ENCODE data around the gene GLRA1.

GLRA1 gene

DNA sequence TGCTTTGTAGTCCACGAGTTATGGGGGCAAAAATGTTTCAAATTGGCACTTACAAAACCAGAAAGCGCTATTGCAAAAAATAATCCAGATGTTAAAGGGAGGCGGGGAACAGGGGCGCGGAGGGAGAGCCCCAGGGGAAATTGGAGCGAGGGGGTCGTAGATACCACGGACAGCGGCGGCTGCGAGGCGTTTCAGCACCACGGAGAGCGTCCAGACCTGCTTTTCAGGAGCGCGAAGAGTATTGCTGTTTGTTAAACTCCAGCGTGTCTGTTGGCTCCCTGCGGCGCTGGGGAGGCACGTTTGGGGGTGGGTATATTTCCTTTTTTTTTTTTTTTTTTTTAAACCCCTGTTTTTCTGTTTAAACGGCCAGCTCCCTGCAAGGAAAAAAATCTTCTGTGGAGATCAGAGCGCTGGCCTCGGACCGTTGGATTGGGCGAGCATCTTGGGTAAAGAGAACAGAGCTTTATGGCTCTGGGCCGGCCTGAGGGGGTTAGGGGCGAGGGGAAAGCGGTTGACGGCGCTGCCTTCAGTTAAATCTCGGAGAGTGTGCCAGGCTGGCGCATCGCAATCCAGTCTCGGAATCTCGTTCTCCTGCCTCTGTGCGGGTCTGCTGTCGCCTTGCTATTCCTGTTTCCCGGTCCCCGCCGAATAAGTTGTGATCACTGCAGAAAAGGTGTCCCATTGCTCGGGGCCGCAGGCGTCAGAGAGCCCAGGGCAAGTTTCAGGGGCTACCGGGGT, at the start of gene GLRA1:
TSS of gene GLRA1 (minus strand) at position 288 of the 738 bp plus-strand sequence. CDS start 302 bp downstream, outside the sequence.
- DNase-seq: peak; percentile 71

DNA sequence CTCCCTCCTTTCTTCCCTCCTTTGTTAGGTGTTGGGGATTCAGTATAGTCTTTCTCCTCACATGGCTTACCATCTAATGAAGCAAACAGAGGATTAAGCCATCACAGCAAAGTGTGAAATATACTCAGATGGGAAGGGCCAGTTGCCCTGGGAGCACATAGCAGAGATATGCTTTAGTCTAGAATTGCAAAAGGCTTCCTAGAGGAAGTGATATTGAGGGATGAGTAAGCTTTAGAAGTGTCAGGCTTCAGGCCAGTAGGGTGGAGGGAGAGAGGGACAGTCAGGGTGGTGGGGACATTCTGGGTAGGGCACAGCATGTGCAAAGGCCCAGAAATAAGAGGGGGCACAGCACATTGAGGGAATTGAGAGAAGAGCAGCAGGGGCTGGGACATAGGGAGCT, 46.2 kb upstream of the GLRA1 start:
- DNase-seq: no peak

DNA sequence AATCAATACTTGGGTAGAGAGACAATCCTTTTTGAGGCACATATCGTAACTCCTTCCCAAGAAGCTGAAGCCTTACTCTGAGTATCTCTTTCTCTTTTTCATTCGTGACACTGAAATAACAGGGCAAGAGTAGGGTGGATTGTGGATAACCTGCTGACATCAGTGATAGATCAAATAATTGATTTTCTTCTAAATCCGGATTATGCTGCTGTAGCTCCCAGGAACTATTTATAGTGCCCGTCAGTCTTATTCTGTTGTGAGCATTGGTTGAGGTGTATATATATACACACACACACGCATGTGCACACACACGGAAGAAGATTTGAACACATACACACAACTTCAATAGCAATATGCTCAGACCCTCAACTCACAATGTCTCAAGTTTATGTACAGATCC, 43.2 kb upstream of the GLRA1 start:
- DNase-seq: no peak

DNA sequence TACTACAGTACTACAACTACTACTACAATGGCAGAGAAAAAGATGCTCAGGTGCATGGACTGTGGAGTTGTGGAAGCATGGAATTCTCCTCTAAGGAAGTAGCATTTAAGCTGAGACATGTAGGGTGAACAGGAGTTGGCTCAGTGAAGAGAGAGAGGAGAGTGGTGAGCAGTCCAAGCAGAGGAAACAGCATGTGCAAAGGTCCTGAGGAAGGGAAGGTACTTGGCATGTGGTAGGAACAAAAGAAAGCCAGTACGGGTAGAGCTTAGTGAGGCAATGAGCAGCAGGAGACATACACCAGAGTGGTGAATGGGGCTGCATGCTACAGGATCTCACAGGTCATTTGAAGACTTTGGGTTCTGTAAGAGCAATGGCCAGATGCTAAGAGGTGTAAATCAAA, 41.4 kb upstream of the GLRA1 start:
- no peak for DNase-seq

DNA sequence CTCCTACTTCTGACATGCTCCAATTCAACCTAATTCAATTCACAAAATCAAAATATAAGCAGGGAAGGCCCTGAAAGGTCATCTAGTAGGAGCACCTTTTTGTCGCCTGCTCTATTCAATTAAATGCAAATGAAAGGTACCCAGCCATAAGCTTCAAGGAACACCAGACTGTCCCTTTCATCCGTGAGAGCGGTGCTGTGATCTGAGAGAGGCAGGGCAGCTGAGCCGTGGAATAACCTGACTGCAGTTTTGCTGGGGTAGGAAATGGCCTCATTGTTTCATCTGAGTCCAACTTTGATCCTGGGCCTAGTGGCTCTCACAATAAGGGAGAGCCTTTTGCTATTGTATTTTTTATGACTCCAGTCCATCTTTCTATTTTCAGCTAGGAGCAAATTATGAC, 39.8 kb upstream of the GLRA1 start:
- DNase-seq: no peak

DNA sequence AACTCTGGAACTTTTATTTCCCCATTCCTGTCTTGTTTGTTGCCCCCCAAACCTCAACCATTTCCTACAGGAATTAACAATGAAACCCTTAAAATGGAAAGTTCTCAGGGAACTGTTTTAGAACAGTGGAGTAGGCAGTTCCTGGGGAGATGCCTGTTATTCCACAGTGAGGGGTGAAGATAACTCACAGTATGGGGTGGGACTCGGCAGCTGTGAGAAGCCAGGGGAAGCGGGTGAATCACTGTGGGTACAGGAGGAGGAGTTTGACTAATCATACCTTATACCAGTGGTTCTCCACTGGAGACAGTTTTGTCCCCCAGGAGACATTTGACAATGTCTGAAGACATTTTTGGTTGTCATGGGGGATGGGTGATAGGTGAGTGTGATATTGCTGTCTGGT, 36.9 kb upstream of the GLRA1 start:
- no peak for DNase-seq

DNA sequence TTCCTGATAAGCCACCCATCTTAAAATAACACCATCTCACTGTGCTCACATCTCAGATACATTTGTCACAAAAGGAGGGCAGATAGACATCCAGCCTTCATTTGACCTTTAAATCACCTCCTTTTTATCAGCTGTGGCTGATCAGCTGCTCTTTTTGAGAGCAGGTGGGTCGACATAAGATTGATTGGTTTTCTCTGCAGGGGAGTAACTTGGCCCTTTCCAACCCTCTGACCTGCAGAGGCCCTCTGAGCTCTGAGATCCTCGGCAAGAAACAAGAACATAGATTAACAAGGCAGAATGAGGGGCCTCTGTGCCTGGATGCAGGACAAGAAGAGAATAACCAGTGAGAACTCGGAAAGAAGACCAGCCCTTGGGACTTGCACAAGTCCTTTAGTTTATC, 33.5 kb upstream of the GLRA1 start:
- no peak for DNase-seq

DNA sequence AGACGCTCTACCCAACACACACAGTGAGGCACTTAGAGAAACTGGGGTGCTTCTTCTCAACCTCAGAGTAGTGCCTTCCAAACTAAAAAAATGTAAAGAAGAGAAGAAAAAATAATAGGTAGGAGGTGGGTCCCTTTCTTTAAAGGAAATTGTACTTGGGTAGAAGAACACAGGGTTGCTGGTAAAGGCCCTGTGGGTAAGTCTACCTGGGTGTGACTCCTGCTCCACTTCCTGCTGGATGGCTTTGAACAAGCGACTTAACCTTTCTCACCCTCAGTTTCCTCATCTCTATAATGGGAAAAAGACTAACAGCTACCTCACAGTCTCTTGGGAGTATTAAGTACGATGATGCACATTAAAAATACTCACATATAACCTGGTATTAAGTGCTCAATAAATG, 32.1 kb upstream of the GLRA1 start:
- no peak for DNase-seq

DNA sequence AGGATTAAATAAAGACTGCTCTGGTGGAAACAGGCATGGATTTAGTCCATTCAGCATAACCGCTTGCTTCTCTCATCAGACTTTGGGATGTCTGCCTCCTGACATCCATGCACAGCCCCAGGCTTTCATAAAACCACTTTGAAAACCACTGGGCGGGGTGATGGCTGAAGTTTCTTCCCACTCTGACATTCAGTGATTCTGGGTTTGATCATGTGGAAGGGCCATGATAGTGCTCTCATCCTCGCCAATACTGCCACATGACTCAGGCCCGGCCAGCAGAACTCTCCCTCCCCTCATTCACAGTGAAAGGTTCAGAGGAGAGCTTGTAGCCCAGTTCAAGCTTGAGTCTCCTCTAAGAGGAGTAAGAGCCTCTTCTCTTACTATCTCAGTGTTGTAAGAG, 29.6 kb upstream of the GLRA1 start:
- DNase-seq: no peak

DNA sequence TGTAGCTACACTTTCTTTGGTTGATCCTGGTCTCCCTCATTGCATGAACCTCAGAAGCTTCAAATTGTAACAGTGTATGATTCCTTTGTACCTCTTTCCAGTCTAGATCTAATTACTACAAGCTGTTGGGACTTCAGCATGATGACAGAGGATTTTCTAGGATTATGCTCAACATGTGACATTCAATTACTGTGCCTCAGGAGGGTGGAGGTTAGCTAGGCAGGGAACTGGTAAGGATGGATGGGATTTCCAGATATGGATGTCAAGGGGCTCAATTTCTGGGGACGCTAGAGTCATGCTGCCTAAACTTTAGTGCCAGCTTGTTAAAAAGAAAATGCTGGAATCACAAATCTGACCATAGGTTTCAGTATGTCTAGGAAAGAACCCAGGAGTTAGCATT, 29.2 kb upstream of the GLRA1 start:
- no peak for DNase-seq

DNA sequence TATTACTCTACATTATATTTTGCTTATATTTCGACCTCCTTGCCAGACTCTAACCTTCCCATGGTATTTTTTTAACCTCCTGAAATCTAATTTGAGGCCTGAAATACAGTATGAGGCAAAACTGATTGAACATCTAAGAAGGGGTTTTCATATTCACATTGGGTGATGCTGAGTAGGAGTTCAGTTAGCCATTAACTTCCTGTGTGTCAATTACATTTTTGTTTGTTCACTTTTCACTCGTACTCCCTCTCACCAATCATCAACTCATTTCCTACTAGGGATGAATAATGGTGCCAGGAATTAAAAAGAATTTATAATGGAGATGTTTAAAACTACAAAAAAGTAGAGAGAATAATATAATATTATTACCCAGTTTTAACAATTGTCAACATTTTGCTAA, 27.6 kb upstream of the GLRA1 start:
- DNase-seq: no peak

DNA sequence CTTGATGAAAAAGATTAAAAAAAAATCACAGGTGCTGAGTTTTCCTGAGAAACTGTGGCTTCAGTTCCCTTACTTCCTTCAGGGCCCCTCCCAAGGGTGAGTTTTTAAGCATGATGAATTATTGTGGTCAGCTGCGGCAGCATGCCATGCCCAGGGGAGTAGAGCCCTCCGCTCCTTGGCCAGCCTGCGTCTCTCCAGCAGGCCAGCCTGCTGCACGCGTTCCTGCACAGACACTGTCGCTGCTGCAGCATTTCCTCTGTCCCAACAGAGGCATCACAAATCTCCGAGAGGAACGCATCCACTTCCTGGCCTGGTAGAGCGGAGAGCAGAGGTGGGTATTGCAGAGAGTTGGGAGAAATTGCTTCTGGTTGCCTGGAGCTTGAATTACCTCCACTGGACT, 26.1 kb upstream of the GLRA1 start:
- no peak for DNase-seq

DNA sequence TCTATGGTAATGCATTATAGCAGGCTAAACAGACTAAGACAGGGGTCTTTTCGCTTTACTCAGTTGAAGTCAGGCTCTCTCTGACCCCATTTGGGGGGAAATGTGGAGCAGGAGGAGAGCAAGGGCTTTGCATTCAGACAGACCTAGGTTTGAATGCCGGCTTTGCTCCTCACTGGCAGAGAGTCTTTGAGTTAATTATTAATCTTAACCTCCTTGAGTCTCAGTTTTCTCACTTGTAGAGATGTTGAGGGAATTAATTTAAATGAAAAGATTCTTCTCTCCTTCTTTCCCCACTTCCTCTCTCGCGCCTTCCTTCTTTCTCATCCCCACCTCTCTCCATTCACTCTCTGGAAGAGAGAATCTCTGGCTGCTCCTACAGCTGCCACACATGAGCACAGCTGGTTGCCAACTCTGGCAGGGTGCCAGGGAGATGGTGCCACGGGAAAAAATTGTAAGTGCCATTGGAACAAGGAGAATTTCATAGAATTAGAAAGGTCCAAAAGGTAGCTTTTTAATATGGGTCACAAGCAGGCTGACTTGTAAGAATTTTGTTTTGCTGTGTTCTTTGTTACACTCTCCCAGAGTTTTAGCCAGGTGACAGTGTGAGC, 25.2 kb upstream of the GLRA1 start:
- no peak for DNase-seq

DNA sequence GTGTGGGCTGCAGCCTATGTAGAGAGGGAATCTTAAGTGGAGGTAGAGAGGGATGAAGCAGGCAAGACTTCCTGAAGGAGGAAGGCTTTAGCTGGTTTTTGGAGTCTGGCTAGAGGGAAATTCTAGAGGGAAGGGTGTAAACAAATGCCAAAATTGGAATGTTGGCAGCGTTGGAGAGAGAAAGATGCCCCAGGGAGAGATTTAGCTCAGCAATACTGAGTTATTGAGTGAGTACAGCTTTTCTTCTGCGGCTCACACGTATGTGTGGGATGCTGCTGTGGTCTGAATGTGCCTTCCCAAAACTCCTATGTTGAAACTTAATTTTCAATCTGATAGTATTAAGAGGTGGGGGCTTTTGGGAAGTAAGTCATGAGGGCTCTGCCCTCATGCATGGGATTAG, 24.5 kb upstream of the GLRA1 start:
- DNase-seq: no peak

DNA sequence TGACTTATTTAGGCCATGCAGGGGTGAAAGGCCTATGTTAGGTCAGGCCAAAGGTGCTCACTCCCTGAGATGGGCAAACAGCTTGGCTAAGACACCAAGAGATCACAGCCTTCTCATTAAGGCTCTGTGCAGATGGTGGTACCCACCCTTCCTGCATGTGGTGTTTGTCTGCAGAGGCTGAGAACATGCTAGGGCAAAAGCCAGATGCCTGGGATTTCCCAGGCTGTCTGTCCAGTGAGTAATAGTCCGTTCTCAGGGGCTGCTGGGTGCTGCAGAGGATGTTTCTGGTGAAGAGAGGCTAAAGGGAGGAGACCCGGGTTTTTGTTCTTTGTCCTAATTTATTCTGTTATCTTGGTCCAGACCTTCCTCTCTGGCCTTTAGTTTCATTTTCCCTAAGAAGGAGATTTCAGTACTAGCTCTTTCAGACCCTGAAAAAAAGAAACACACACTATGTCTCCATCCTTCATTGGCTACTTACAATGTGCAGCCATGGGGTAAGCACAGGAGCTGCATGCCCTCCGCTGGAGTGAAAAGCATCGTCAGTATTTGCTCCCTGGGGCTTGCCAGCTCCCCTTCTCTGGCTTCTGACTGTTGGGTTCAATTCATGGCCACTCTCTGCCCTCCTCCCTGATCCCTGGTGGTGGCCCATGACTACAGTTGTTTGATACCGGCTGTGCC, 23.4 kb upstream of the GLRA1 start:
- DNase-seq: no peak

DNA sequence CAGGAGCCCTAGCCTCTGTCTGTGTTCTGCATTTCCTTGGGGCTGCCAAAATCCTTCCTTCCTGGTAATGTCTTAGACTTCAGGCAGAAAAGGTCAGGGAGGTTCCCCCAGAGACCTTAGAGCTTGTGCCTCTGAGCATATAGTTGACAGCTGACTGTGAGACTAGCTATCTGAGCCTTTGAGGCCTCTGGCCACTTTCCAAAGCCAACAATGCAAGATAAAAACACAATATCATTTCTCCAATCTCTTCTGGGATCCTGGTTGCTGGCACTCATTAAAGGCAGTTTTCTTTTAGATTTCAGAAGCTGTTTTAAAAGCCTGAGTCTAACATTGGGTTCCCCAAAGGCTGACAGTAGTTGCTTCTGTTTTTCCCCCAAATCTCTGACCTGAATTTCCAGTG, 13.2 kb upstream of the GLRA1 start:
- DNase-seq: no peak

DNA sequence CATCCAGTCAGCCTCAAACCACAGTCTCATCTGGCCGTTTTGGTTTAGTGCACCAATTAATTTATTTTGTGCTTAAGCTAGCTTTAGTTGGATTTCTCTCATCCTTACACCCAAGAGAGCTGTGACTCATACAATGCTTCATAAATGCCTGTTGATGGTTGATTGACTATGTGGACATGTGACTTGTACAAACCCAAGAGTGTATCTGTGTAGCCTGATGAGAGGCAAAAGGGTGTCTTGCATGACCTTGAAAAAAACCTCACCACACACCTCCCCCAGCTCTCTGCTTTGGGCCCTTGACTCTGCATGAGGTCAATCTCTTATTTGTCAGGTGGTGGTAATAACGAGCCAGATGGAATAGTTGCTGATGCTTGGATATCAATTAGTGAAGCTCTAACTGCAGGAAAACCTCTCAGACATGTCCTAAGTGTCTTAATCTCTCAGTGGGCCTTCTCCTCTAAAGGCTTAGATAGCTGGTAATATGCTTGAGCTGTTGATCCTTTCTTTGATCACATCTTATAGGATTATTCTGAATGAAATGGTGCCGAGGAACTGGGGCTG, 10.6 kb upstream of the GLRA1 start:
- no peak for DNase-seq

DNA sequence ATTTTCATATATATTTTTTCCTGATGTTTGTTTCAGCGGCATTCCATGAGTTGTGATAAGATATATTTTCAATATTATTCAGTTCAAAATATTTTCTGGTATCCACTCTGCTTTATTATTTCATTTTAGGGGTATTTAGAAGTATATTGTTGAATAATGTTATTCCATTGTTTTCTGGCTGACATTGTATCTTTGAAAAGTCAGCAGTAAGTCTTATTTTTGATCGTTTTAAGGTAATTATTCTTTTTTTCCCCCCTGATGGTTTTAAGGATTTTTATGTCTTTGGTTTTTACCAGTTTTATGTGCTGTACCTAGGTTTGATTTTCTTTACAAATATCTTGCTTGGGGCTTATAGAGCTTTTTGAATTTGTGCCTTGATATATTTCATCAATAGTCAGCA, 6.6 kb upstream of the GLRA1 start:
- DNase-seq: no peak

DNA sequence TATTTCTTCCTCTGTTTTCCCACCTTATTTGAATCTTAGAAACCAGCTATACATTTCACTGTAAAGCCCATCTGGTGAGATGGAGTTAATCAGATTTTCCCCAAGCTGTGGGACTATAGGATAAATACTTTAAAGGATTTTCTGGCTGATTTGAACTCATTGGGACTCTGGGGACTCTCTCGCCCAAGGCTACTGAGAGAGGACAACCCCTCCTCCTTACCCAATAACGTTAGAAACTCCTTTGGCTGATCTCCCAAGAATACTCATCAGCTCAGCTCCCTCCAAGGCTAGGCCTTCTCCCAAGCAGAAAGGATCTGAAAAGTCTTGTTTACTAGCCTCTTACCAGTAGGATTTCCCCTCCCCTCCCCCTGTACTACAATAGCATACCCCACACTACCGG, 1.5 kb upstream of the GLRA1 start:
- DNase-seq: no peak

DNA sequence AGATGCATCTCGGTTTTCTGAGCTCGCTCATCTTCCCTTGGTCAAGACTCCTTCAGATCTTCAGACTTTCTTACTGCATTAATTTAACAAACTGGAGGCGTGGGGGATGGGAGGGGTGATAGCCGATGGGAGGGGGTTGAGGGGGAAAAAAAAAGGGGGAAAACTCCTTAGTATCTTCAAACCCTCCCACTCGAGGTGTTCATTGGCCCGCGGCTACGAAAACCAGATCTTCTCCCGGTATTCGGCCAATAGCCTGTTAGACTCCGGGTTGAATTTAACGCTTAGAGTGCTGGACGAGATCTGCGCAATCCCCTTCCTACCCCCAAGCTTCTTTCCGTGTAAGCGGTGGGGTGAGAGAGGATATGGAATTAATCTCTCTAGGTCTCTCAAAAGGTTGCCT, 689 bp upstream of the GLRA1 start:
- DNase-seq: no peak

DNA sequence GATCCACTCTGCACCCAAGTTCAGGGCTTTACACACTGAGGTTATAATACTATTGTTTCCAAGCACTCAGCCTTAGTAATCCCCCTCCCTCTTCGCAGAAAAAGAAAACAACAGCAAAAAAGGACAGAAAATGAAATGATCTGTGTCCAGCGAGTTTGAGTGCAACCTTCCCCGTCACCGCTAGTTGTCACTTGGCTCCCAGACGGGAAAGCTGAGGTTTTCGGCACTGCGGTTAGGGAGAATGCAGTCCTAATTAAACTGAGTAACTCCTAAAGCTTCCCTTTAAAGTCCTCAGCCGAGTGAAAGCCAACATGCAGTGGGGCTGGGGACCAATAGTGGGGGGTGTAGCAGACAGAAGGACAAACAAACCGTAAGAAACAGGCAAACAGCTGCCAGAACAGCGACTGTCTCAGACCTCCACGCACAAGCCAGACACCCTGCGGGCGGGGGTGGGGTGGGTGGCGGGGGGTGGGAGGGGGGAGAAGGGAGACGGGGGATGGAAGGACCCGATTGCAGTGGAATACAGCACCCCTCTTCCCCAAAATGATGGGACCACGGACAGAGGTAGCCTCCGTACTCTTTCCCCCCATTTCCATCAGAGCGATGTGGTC, 680 bp downstream of the GLRA1 start:
- no peak for DNase-seq

DNA sequence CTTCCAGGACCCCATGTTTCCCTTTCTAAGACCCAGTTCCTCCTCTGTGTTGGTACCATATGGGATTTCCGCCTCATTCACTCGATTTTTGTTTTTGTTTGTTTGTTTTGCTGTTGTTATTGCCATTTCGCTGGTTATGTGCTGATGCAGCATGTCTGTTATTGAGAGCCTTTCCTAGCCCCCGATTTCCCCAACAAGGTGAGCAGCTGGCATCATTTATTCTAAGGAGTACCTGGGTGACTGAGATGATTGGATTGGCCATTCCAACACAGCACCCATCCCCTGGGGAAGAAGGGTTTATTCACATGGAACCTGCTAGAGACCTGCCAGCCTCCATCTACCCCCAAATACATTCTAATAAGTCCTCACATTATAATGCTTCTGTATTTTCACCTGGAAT, 2.7 kb downstream of the GLRA1 start:
- no peak for DNase-seq

DNA sequence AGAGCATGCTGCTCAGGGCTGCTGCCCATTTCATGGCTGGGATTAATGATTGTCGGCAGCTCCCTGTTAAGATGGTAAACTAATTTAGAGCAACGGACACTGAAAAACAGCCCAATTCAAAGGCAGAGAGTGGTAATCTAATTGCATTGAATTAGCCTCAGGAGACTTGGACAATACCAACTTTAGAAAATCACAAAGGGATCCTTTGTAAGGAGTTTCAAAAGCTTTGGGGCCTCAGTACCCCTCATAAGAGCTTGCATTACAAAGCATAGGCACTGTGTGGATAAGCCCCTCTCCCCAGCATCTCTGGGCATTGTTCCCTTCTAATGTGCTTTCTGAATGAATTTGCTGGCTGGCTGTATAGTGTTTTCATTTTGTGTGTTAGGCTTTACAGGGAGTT, 6.7 kb downstream of the GLRA1 start:
- DNase-seq: no peak

DNA sequence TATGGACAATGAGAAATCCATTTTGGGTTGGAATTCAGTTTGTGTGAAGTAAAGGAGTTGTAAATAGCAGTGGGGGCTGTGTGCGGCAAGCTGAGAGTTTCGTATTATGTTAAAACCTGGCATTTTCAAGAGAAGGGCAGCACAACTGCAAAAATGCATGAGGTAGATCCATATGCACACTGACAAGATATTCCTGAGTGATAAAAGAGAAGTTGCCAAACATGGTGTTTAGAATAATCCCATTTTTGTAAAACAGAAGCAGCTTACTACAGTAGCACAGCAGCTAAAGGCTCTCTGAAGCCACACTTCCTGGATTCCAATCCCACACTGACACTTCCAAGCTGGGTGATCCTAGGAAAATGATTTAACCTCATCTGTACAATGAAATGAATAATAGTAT, 11.2 kb downstream of the GLRA1 start:
- DNase-seq: no peak
